ENCODE measurements around the gene ALOX5.

GRCh38 chr10:45421221-45422097 lies 47.4 kb downstream of the ALOX5 start:
- TF ChIP-seq POLR2AphosphoS5 (IDR thresholded peaks at IDR 0.05; ENCODE audit: low read depth, low read length) (no peak), POU2F2 (IDR thresholded peaks at IDR 0.05; ENCODE audit: low read depth, low read length) (no peak), TAF1 (IDR thresholded peaks at IDR 0.05; ENCODE audit: low read depth, low read length) (no peak), POLR2A (IDR thresholded peaks at IDR 0.05; ENCODE audit: low read depth, low read length) (no peak), SPI1 (IDR thresholded peaks at IDR 0.05; ENCODE audit: low read depth, low read length) (no peak)
